ENCODE results near the gene YJEFN3.

The YJEFN3 gene

GRCh38 chr19:19515642-19516519 lies 12.8 kb upstream of the YJEFN3 start, which contains the start of gene NDUFA13 (continued):
- TF ChIP-seq PRDM2 (tag by site-specific recombination; IDR thresholded peaks at IDR 0.05; ENCODE audit: borderline replicate concordance) (no peak), ZNF76 (tag by site-specific recombination; IDR thresholded peaks at IDR 0.05; ENCODE audit: borderline replicate concordance, low read depth) (peak; percentile 85), ZNF302 (tag by site-specific recombination; IDR thresholded peaks at IDR 0.05; ENCODE audit: low read depth) (no peak), PRDM10 (tag by site-specific recombination; IDR thresholded peaks at IDR 0.05) (peak; percentile 38; the same call in 1 of the 2 replicates), ZNF558 (tag by site-specific recombination; IDR thresholded peaks at IDR 0.05) (no peak), YY1 (tag by site-specific recombination; IDR thresholded peaks at IDR 0.05) (peak; percentile 97), WT1 (tag by site-specific recombination; IDR thresholded peaks at IDR 0.05) (no peak), ZNF404 (tag by site-specific recombination; IDR thresholded peaks at IDR 0.05) (no peak), PBX3 (CRISPR knock-in tag; IDR thresholded peaks at IDR 0.05) (peak; percentile 41; the same call in 1 of the 2 replicates), ZNF423 (tag by site-specific recombination; IDR thresholded peaks at IDR 0.05) (no peak), ZNF670 (tag by site-specific recombination; IDR thresholded peaks at IDR 0.05; ENCODE audit: low read depth) (no peak), ZNF747 (tag by site-specific recombination; IDR thresholded peaks at IDR 0.05) (no peak), ZNF292 (tag by site-specific recombination; IDR thresholded peaks at IDR 0.05; ENCODE audit: borderline replicate concordance, low read depth) (no peak), ZNF843 (tag by site-specific recombination; IDR thresholded peaks at IDR 0.05) (peak; percentile 20; the same call in 1 of the 2 replicates), ZNF121 (tag by site-specific recombination; IDR thresholded peaks at IDR 0.05) (no peak), ZNF488 (tag by site-specific recombination; IDR thresholded peaks at IDR 0.05) (no peak), ZNF155 (tag by site-specific recombination; IDR thresholded peaks at IDR 0.05) (no peak), ZNF416 (tag by site-specific recombination; IDR thresholded peaks at IDR 0.05) (no peak), ZNF600 (tag by site-specific recombination; IDR thresholded peaks at IDR 0.05) (peak; percentile 65), ZNF341 (tag by site-specific recombination; IDR thresholded peaks at IDR 0.05; ENCODE audit: low read depth) (no peak), IKZF3 (tag by site-specific recombination; IDR thresholded peaks at IDR 0.05) (no peak), ZNF169 (tag by site-specific recombination; IDR thresholded peaks at IDR 0.05) (no peak), ZNF138 (tag by site-specific recombination; IDR thresholded peaks at IDR 0.05; ENCODE audit: borderline replicate concordance) (no peak), ZNF18 (tag by site-specific recombination; IDR thresholded peaks at IDR 0.05) (no peak), PRDM1 (tag by site-specific recombination; IDR thresholded peaks at IDR 0.05) (no peak)
